GM18526 (cell line): ENCODE results near the gene ATP2B2.

ENCODE experiments used
- POLR2A ChIP-seq: IDR thresholded peaks from 3 replicates; pipeline ENCODE4 v1.6.1; 2011; ENCODE audit not compliant: insufficient read length; ENCODE audit errors: extremely low read depth

The ATP2B2 gene

GRCh38 chr3:10392244-10392643 lies 113.1 kb downstream of the ATP2B2 start:
- no peak for TF ChIP-seq POLR2A

- TF ChIP-seq POLR2A = no peak
These were observed 114.0 kb downstream of the ATP2B2 start for GRCh38 chr3:10391391-10391790.

GRCh38 chr3:10390641-10391373 lies 114.6 kb downstream of the ATP2B2 start:
- TF ChIP-seq POLR2A = no peak

- TF ChIP-seq POLR2A = no peak
These were observed 115.4 kb downstream of the ATP2B2 start for GRCh38 chr3:10389995-10390394.

- no peak for TF ChIP-seq POLR2A
These were observed 116.0 kb downstream of the ATP2B2 start for GRCh38 chr3:10389339-10389738.

GRCh38 chr3:10387881-10388609 lies 117.3 kb downstream of the ATP2B2 start:
- no peak for TF ChIP-seq POLR2A

- TF ChIP-seq POLR2A = no peak
These were observed 119.3 kb downstream of the ATP2B2 start for GRCh38 chr3:10386121-10386520.

GRCh38 chr3:10384541-10385360 lies 120.6 kb downstream of the ATP2B2 start:
- TF ChIP-seq POLR2A = no peak

GRCh38 chr3:10383850-10384248 lies 121.5 kb downstream of the ATP2B2 start:
- TF ChIP-seq POLR2A = no peak

GRCh38 chr3:10382892-10383849 lies 122.2 kb downstream of the ATP2B2 start:
- TF ChIP-seq POLR2A = no peak

- no peak for TF ChIP-seq POLR2A
These were observed 124.0 kb downstream of the ATP2B2 start for GRCh38 chr3:10381336-10381735.

- TF ChIP-seq POLR2A = no peak
These were observed 124.5 kb downstream of the ATP2B2 start for GRCh38 chr3:10380906-10381305.

- TF ChIP-seq POLR2A = no peak
These were observed 125.4 kb downstream of the ATP2B2 start for GRCh38 chr3:10379961-10380360.

- no peak for TF ChIP-seq POLR2A
These were observed 126.2 kb downstream of the ATP2B2 start for GRCh38 chr3:10379161-10379560.

GRCh38 chr3:10378742-10379141 lies 126.6 kb downstream of the ATP2B2 start:
- no peak for TF ChIP-seq POLR2A
